ENCODE measurements around the gene PACS2. TPM values are rescaled to one million over a fixed set of nuclear protein-coding genes. Genes with fewer than 3 reads are reported as not detected.

Gene PACS2
- total RNA-seq, 1 donor from 2014 or later: 48.4 TPM

GRCh38 chr14:105439179-105439578 lies 124.6 kb downstream of the PACS2 start:
- DNase-seq (ENCODE audit: low read depth in 2 of 2): no peak

GRCh38 chr14:105439710-105440553 lies 125.4 kb downstream of the PACS2 start:
- peak; percentile 41 to 86 for DNase-seq (ENCODE audit: low read depth in 2 of 2)

- DNase-seq (ENCODE audit: low read depth in 2 of 2): no peak
Observed at GRCh38 chr14:105440554-105440900, 126.0 kb downstream of the PACS2 start.

- DNase-seq (ENCODE audit: low read depth in 2 of 2): no peak
Observed at GRCh38 chr14:105440992-105441391, 126.4 kb downstream of the PACS2 start.

- DNase-seq (ENCODE audit: low read depth in 2 of 2): no peak
Observed at GRCh38 chr14:105442125-105442524, 127.6 kb downstream of the PACS2 start.

GRCh38 chr14:105442834-105443233 lies 128.3 kb downstream of the PACS2 start:
- DNase-seq (ENCODE audit: low read depth in 2 of 2): no peak

GRCh38 chr14:105444859-105445258 lies 130.3 kb downstream of the PACS2 start:
- DNase-seq (ENCODE audit: low read depth in 2 of 2): no peak

GRCh38 chr14:105445290-105445689 lies 130.7 kb downstream of the PACS2 start:
- no peak for DNase-seq (ENCODE audit: low read depth in 2 of 2)

- DNase-seq (ENCODE audit: low read depth in 2 of 2): no peak
Observed at GRCh38 chr14:105445901-105446845, 131.6 kb downstream of the PACS2 start.

- DNase-seq (ENCODE audit: low read depth in 2 of 2): no peak
Observed at GRCh38 chr14:105446971-105447370, 132.4 kb downstream of the PACS2 start.

Other genes with a start within 250 kb of the PACS2 start
- under 0.01 and 0.20 TPM in 2 replicates for gene GPR132, start 249.3 kb upstream of the PACS2 start, total RNA-seq
- 39.7 and 51.6 TPM in 2 replicates for gene JAG2, start 146.0 kb upstream of the PACS2 start, total RNA-seq
- gene NUDT14, start 133.4 kb upstream of the PACS2 start, total RNA-seq: 56.4 and 63.7 TPM in 2 replicates
- 33.8 and 55.8 TPM in 2 replicates for gene BTBD6, start 66.2 kb upstream of the PACS2 start, total RNA-seq
- gene BRF1, start 13.7 kb upstream of the PACS2 start, total RNA-seq: 24.2 and 34.7 TPM in 2 replicates
- under 0.01 TPM in 2 replicates for gene TEX22, start 83.8 kb downstream of the PACS2 start, total RNA-seq
- gene MTA1, start 105.1 kb downstream of the PACS2 start, total RNA-seq: 22.2 and 22.6 TPM in 2 replicates
- 130 and 152 TPM in 2 replicates for gene CRIP2, start 160.1 kb downstream of the PACS2 start, total RNA-seq
- gene CRIP1, start 172.1 kb downstream of the PACS2 start, total RNA-seq: 0.44 TPM in 1 of 2 replicates, not detected in the other
- gene TEDC1, start 176.5 kb downstream of the PACS2 start, total RNA-seq: 2.8 and 5.7 TPM in 2 replicates
- 5.8 and 6.5 TPM in 2 replicates for gene TMEM121, start 211.8 kb downstream of the PACS2 start, total RNA-seq

All from lung microvascular endothelial cell (primary cell).